SIG-M5 treated with dmso at 0.1 percent for 504 hours (cell line): ENCODE results near the gene STK38.
"Not testable (repeated sequence)": the region's sequence is repeated elsewhere in the genome, so short reads cannot be mapped to it uniquely, and the experiment has no call there.

Source experiments
- DNase-seq: peaks from one replicate; lab custom pipeline; 2025; ENCODE audit not compliant: unreplicated experiment; lab: John Stamatoyannopoulos, UW

Gene STK38

DNA sequence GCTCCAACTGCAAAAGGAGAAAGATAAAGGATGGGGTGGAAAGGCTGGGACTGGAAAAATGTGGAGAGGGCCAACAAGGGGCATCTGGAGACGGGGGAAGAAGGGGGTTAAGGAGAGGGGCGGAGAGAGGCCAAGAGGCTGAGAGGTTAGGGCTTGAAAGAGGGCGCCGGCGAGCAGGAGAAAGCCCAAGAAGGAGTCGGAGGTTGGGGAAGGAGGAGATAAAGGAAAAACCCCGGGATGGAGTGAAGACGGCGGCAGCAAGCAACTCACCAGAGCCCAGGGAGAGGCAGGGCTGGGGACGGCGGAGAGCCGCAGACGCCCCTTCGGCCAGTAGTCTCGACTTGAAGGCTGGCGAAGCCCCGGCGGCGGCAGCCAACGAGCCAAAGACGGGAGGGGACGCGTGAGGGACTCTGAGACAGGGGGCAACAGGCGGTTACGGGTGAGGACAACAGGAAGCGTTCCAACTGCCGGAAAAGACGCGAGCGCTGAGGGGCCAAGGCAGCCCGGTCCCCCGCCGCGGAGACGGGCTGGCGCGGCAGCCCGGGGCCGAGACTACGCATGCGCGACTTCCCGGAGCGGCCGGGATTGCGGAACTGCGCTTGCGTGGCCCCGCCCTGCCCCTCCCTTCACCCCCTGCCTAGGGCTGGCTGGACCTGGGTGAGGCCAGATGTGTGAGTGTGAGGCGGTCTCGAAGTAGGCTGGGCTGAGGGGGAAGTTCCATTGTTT is at the start of gene STK38:
TSS of gene STK38 (minus strand) at position 560 of the 726 bp plus-strand sequence. CDS start 7,277 bp downstream, outside the sequence.
- peak; percentile 84 for DNase-seq

- no peak for DNase-seq
These were observed 49.1 kb upstream of the STK38 start for GRCh38 chr6:36596356-36596755.

- peak; percentile 61 for DNase-seq
These were observed 47.8 kb upstream of the STK38 start for GRCh38 chr6:36594816-36595643.

GRCh38 chr6:36594029-36594815 is 46.9 kb upstream of the STK38 start, which contains the start of gene SRSF3:
Gene SRSF3, plus strand, starts transcription at chr6:36594362. Its CDS starts 2,401 bp downstream, at chr6:36596763.
- peak; percentile 98 for DNase-seq

DNA sequence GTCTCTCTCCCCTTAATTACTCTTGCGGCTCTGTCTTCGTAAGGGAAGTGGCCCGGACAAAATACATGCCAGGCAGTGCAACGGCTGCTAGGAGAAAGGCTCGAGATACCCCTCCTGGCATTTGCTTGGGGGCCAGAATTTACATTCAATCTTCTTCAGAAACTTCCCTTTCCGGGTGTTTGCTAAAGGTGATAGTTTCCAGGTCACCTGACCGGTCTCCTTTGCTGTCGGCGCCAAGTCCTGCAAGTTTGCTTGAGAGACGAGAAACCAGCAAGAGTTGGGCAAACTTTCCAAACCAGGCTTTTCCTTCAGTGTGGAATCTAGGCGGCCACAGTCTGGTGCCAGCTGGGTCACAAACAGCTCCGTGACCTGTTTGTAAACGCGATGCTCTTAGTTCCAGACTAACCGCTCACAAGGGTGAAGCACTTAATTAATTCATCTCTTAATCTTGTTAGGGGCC is 46.3 kb upstream of the STK38 start:
- peak; percentile 60 for DNase-seq

GRCh38 chr6:36592221-36592655 is 45.0 kb upstream of the STK38 start:
- no peak for DNase-seq

DNA sequence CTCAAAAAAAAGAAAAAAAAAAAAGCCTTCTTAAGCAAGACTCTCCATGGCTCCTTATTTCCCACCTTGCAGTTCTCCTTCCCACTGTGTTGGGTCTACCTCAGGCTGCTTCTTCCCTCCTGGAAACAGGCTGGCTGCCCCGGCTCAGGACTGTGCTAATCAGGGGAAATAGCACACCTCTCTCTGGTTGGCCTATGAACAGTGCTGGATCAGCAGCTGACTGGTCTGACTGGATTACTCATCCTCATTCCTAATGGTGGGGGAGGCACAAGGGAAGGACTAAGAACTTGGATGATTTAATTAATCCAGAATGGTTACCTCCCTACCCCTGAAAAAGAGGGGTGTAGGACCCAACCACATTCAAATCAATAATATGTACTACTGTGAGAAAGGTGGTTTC is 43.0 kb upstream of the STK38 start:
- no peak for DNase-seq

DNA sequence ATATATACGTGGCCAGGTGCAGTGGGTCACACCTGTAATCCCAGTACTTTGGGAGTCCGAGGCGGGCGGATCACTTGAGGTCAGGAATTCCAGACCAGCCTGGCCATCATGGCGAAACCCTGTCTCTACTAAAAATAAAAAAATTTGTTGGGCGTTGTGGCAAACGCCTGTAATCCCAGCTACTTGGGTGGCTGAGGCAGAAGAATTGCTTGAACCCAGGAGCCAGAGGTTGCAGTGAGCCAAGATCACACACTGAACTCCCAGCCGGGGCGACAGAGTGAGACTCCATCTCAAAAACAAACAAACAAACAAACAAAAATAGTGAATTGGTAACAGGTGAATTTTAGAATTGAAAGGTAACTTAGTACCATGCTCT is 41.7 kb upstream of the STK38 start:
- not testable (repeated sequence) for DNase-seq

DNA sequence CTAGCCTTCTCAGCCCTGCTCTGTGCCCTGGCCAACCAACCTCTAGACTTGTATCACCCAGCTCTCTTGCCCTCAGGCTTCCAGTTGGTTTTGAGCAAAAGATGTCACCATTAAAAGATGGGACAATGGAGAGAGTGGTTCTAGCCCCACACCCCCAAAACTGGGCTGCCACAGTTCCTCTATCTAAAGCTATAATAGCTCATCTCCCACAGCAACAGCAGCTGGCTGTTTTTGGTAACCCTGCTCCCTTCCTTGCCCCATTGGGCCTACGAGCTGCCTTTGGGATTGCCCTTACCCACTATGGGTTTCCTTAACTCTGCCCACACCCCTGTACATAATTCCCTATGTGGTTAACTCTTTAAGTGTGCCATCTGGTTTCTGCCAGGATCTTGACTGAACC is 39.3 kb upstream of the STK38 start:
- no peak for DNase-seq

DNA sequence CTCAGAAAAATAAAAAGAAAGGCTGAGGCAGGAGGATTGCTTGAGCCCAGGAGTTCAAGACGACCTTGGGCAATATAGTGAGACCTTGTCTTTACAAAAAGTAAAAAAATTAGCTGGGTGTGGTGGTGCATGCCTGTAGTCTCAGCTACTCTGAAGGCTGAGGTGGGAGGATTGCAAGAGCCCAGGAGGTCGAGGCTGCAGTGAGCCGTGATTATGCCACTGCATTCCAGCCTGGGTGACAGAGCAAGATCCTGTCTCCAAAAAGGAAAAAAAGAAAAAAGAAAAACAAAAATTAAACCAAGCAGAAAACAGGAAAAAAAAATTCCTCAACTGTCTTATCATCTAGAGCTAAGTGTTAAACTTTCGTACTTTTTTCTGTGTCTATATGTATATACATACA is 34.4 kb upstream of the STK38 start:
- no peak for DNase-seq

DNA sequence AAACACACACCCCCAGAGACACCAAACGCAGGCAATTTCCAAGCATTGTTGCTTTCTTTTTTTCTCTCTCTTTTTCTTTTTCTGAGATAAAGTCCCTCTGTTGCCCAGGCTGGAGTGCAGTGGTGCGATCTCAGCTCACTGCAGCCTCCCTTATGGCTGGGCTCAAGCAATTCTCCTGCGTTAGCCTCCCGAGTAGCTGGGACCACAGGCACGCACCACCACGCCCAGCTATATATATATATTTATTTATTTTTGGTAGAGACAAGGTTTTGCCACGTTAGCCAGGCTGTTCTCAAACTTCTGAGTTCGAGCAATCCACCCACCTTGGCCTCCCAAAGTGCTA is 32.9 kb upstream of the STK38 start:
- no peak for DNase-seq

DNA sequence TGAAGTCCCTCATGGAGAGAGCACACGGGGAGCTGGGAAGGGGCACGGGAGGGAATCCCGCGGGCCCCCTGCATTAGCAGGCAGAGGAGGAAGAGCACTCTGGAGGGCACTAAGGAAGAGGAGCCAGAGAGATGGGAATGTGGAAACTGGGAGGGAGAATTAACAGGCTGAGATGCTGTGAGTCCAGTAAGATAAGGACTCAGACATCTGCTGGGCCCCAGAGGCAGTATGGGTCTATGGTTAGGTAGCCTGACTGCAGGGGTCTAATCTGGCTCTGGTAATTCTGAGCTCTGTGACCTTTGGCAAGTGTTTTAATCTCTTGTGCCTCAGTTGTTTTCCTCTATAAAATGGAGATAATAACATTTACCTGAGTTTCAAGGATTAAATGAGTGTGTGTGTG is 31.2 kb upstream of the STK38 start:
- DNase-seq: no peak

DNA sequence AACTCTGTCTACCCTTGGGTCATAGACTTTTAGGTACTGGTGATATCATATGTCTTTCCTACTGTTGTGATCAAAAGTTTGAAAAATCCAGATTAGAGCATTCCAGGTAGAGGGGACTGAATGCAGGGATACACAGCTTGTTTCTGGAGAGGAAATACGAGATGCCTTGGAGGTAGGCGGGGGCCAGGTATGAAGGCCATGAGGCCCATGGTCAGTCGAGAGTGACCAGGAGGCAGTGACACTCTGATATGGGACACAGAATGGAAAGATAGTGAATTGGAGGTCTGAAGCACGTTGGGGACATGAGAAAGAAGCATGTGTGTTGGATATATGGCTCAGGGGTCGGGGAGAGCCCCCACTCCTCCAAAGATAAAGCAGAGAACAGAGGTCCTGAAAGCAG is 30.8 kb upstream of the STK38 start:
- no peak for DNase-seq

DNA sequence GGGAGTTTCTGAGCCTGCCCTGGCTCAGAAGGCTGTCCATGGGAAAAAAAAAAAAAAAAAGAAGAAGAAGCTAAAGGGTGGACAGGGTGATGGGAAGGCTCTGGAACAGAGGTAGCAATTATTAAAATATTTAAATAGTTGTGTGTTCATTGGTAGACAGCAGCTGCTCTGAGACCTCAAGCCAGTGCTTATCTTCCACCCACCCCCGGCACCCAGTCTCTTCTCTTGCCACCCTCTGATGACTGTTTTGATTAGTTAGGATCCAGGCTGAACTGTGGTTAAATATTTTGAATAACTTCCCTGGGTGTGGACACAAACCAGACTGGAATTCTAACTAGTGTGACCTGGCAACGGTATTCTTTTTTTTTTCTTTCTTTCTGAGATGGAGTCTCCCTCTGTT is 30.0 kb upstream of the STK38 start:
- DNase-seq: no peak

DNA sequence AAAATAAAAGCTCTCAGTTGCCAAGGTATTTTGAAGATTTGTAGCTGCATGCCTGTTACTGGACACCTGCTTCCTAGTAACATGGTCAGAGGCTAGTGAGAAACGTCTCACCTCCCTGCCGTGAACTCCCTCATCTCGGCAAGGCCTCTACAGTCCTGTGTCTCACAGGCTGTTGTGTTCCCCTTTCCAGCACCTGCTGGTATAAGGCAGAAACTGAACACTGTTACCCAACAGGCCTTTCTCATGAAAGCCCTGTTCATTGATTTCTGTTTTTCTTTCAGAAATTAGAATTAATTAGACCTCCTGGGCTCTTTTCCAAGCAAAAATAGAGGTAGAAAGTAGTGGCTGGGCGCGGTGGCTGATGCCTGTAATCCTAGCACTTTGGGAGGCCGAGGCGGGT is 29.3 kb upstream of the STK38 start:
- DNase-seq: peak; percentile 36

DNA sequence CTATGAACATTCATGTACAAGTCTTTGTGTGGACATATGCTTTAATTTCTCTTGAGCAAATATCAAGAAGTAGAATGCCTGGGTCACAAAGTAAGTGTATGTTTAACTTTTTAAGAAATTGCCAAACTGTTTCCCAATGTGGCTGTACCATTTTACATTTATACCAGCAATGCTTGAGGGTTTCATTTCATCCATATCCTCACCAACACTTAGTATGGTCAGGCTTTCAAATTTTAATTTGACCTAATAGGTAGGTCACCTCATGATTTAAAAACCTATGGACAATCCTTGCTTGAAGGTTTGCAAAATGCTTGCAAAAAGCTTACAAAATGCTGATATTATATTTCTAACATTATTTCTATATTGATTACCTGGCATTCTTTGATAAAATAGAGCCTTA is 27.4 kb upstream of the STK38 start:
- DNase-seq: no peak

DNA sequence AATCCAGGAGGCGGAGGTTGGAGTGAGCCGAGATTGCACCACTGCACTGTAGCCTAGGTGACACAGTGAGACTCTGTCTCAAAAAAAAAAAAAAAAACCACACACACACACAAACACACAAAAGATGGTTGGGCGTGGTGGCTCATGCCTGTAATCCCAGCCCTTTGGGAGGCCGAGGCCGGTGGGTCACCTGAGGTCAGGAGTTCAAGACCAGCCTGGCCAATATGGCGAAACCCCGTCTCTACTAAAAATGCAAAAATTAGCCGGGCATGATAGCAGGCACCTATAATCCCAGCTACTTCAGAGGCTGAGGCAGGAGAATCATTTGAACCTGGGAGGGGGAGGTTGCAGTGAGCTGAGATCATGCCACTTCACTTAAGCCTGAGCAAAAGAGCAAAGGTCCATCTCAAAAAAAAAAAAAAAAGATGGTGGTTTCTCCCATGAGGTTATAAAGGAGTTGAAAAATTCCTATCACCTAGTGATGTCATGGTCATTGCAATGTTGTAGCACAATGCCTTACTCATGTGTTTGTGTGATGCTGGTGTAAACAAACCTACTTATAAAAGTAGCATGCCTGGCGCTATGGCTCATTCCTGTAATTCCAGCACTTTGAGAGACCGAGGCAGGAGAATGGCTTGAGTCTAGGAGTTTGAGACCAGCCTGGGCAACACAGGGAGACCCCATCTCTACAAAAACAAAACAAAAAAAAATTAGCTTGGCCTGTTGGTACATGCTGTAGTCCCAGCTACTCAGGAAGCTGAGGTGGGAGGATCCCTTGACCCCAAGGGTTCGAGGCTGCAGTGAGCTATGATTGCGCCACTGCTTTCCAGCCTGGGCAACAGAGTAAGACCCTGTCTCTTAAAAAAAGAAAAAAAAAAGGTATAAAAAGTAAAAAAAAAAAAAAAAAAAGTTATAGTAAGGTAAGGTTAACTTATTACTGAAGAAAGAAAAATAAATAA is 25.4 kb upstream of the STK38 start:
- not testable (repeated sequence) for DNase-seq

DNA sequence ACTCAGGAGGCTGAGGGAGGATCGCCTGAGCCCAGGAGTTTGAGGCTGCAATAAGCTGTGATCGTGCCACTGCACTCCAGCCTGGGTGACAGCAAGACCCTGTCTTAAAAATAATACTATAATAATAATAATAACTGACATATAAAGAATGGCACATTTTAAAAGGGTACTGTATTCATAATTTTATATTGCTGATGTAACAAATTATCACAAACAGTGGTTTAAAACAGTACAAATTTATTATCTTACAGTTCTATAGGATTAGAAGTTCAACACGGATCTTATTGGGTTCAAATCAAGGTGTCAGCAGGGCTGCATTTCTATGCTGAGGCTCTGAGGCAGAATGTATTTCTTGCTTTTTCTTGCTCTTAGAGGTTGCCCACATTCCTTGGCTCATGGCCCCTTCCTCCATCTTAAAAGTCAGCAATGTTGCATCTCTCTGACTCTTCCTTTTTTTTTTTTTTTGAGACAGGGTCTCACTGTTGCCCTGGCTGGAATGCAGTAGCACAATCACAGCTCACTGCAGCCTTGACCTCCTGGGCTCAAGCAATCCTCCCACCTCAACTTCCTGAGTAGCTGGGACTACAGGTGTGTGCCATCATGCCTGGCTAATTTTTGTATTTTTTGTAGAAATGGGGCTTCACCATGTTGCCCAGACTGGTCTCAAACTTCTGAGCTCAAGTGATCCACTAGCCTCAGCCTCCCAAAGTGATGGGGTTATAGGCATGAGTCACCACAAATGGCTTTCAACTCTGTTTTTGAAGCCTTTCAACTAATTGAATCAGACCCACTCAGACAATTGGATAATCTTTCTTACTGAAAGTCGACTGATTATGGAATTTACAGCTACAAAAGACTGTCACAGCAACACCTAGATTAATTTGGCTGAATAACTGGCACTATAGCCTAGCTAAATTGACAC is 24.1 kb upstream of the STK38 start:
- DNase-seq: no peak

- DNase-seq: peak; percentile 40
These were observed 23.0 kb upstream of the STK38 start for GRCh38 chr6:36570264-36570663.
